Stomach (tissue), 9 donors: ENCODE measurements around the gene SERTAD2. TPM values are rescaled to one million over a fixed set of nuclear protein-coding genes. Genes with fewer than 3 reads are reported as not detected.

Experiments used
- DNase-seq, 2 donors: peaks; one replicate each; pipeline versions ENCODE4 v3.0.0 to v3.0.0-alpha.2; 2013 to 2019
- H3K27ac ChIP-seq, 5 donors: fragments of 200-600 bp in 4 of 5; sonication (generic) in 4 of 5; one replicate each; pipeline ENCODE4 v1.5.1; 2013 to 2019; ENCODE audit warnings: mild to moderate bottlenecking in 1 of 5, moderate library complexity in 1 of 5
- H3K27me3 ChIP-seq, 3 donors: fragments of 200-600 bp; sonication (generic); one replicate each; pipeline ENCODE4 v1.5.1; 2017 to 2019; ENCODE audit warnings: mixed run types in 1 of 3
- H3K36me3 ChIP-seq, 4 donors: fragments of 200-600 bp; sonication (generic); 1 replicate in 3 of 4; 2 replicates in 1 of 4; pipeline ENCODE4 v1.5.1; 2016 to 2019
- H3K4me1 ChIP-seq, 4 donors: fragments of 200-600 bp; sonication (generic); one replicate each; pipeline ENCODE4 v1.5.1; 2016 to 2019
- H3K4me3 ChIP-seq, 4 donors: fragments of 200-600 bp; sonication (generic) in 3 of 4; one replicate each; pipeline ENCODE4 v1.5.1; 2016 to 2019; ENCODE audit warnings: mild to moderate bottlenecking in 1 of 4
- H3K9me3 ChIP-seq, 4 donors: fragments of 200-600 bp; sonication (generic); one replicate each; pipeline ENCODE4 v1.5.1; 2016 to 2019
- CTCF ChIP-seq, 7 experiments: fragments of 450-650 bp in 4 of 7; fragments of 200-600 bp in 3 of 7; sonication (generic) in 3 of 7; IDR thresholded peaks; one replicate each; pipeline ENCODE4 v1.5.1; 2016 to 2019; ENCODE audit warnings: antibody characterized with exemption in 7 of 7, control low read depth in 2 of 7, mild to moderate bottlenecking in 1 of 7
- EP300 ChIP-seq: sonication (generic); formaldehyde crosslinking; IDR thresholded peaks from one replicate; pipeline ENCODE4 v1.6.1; 2017; ENCODE audit warnings: antibody characterized with exemption
- POLR2A ChIP-seq, 4 donors: fragments of 450-650 bp; IDR thresholded peaks; one replicate each; pipeline ENCODE4 v1.6.1; 2016; ENCODE audit warnings: antibody characterized with exemption in 4 of 4, control low read depth in 2 of 4, mild to moderate bottlenecking in 1 of 4, moderate library complexity in 1 of 4
- POLR2AphosphoS5 ChIP-seq, 3 donors: sonication (generic); formaldehyde crosslinking; IDR thresholded peaks; one replicate each; pipeline ENCODE4 v1.6.1; 2016; ENCODE audit warnings: antibody characterized with exemption in 3 of 3
- WGBS, 5 donors: extraction: QIAGEN DNeasy Blood & Tissue Kit in 3 of 5; methylation state at CpG; one replicate each; pipeline versions ENCODE4 v1.1.5 to v1.1.7; 2013 to 2018; 5-methylcytosine and 5-hydroxymethylcytosine counted together
- intact Hi-C: fragments of 100-400 bp; cut with DNase I; formaldehyde crosslinking; loops from one replicate; pipeline ENCODE4 v1.15.1; 2023; ENCODE audit warnings: low total_unique reads
- polyA plus RNA-seq, 3 donors: library from polyadenylated mRNA; stranded (reverse); fragments of 200-250 nt; gene quantifications; one replicate each; pipeline ENCODE4 v1.2.3, GENCODE V29; 2013
- total RNA-seq, 5 donors: library from RNA; depleted of rRNA; stranded (reverse); fragments of >200 nt; gene quantifications; one replicate each; pipeline versions ENCODE4 v1.1.0 to v1.2.3, GENCODE V29; 2014 to 2016
- donor health status: healthy with polysubstance abuse.
- donor health status: Bipolar disorder and iron deficiency.
- donor health status: healthy.

SERTAD2 gene
- total and polyA plus RNA-seq, 8 donors, result 2.0 to 11.9 (median 6.4) TPM

DNA sequence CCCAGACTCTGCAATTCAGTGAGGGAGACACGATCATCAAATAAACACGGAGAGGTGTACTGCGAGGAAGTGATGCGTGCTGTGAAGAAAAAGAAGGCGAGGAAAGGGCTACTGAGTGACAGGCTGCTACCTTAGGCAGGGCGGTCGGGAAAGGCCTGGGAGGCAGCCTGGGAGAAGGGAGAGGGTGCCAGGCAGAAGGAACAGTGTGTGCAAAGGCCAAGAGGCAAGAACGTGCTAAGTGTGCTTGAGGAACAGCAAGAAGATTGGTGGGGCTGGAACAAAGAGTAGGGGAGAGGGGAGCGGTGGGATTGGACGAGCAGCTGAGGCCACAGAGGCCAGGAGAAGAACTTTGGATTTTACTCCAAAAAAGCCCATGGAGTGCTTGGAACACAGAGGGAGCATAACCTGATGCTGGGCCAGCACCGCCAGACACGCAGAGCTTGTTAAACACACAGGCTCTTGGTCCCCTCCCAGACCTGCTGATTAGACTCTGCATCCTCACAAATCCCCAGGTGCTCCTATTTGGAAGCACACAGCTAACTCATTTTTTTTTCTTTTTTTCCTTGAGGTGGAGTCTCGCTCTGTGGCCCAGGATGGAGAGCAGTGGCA lies 30.4 kb downstream of the SERTAD2 start:
- TF ChIP-seq CTCF (IDR thresholded peaks at IDR 0.05) (no peak), POLR2AphosphoS5 (IDR thresholded peaks at IDR 0.05) (no peak), POLR2A (IDR thresholded peaks at IDR 0.05) (no peak), EP300 (no peak)
- 69 to 83% (median 76%) methylated on average over 13 of the region's 13 CpGs for WGBS, 5 donors
- Histone ChIP-seq H3K9me3 (no peaks in the 10 kb centered on the region), H3K27me3 (no peaks in the 10 kb centered on the region), H3K36me3 (no peaks in the 10 kb centered on the region), H3K4me3 (no peak overlapping the region), H3K27ac (no peak overlapping the region), H3K4me1 (peaks cover 0 to 19% (median 8%) of the 10 kb centered on the region in 4 donors)
- peak in 1 of 2 donors; percentile 25 for DNase-seq
- intact Hi-C loops, result no loop called here

DNA sequence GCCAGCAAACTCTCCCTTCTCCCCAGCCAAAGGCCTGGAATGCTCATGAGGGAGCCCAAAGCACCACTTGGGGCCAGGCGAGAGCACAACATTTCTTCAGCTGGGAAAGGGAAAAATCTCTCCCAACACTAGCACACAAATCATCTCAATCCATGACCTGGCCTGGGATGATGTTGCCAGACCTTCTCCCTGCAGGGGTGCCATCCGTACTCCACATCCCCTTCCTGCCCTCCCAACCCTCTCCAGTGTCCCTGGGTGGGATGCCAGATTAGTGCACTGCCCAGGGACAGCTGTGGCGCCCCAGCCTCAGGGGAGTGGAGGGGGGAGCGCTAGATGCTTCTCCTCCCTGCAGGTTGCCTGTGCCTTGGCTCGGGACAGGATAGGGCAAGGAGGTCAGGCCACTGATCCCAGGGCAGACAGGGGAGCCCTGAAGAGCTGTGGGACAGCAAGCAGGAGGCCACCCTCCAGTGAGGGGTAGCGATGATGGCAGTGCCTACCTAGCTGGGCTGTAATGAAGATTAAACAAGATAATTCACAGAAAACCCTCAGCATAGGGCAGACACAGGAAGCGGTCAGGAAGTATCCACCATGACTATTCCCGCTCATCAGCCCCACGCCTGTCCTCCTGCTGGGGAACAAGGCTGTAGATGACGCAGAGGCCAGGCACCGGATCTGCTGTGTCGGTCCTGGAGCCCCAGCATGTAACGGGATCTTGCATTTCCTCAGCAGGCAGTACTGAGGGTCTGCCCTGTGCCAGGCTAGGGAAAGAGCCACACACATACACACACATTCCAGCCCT lies 31.1 kb downstream of the SERTAD2 start:
- TF ChIP-seq EP300 (no peak), POLR2A (IDR thresholded peaks at IDR 0.05) (no peak), POLR2AphosphoS5 (IDR thresholded peaks at IDR 0.05) (no peak), CTCF (IDR thresholded peaks at IDR 0.05) (no peak)
- WGBS, 5 donors, result 82 to 89% (median 87%) methylated on average over 13 of the region's 13 CpGs
- Histone ChIP-seq H3K9me3 (no peaks in the 10 kb centered on the region), H3K4me3 (no peak overlapping the region), H3K27ac (no peak overlapping the region), H3K36me3 (no peaks in the 10 kb centered on the region), H3K27me3 (no peaks in the 10 kb centered on the region), H3K4me1 (peaks cover 0 to 18% (median 5%) of the 10 kb centered on the region in 4 donors)
- intact Hi-C loops, result no loop called here
- DNase-seq, result peak; percentile 17 to 49

DNA sequence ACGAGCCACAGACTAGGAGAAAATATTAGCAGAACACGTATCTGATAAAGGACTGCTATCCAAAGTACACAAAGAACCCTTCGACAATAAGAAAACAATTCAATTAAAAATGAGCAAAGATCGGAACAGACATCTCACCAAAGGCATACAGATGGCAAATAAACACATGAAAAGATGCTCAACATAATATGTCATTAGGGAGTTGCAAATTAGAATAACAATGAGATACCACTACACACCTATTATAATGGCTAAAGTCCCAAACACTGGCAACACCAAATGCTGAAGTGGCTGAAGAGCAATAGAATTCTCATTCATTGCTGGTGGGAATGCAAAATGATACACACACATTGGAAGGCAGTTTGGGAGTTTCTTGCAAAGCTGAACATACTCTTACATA lies 33.1 kb downstream of the SERTAD2 start:
- Histone ChIP-seq H3K4me1 (peaks cover 0 to 9% (median 0%) of the 10 kb centered on the region in 4 donors), H3K4me3 (no peak overlapping the region), H3K9me3 (no peaks in the 10 kb centered on the region), H3K27ac (no peak overlapping the region), H3K27me3 (no peaks in the 10 kb centered on the region), H3K36me3 (no peaks in the 10 kb centered on the region)
- intact Hi-C loops, result no loop called here
- no peak for TF ChIP-seq POLR2AphosphoS5 (IDR thresholded peaks at IDR 0.05)
- TF ChIP-seq POLR2A (IDR thresholded peaks at IDR 0.05), result no peak
- no peak for TF ChIP-seq CTCF (IDR thresholded peaks at IDR 0.05)
- TF ChIP-seq EP300, result no peak
- DNase-seq, result no peak
- WGBS, 5 donors, result 38 to 67% (median 55%) methylated on average over 4 of the region's 4 CpGs

- Histone ChIP-seq H3K36me3 (no peaks in the 10 kb centered on the region), H3K27ac (no peak overlapping the region), H3K4me3 (no peak overlapping the region), H3K27me3 (no peaks in the 10 kb centered on the region), H3K9me3 (no peaks in the 10 kb centered on the region), H3K4me1 (peaks cover 0 to 5% (median 0%) of the 10 kb centered on the region in 4 donors)
- TF ChIP-seq EP300, result no peak
- TF ChIP-seq CTCF (IDR thresholded peaks at IDR 0.05), result no peak
- no peak for TF ChIP-seq POLR2AphosphoS5 (IDR thresholded peaks at IDR 0.05)
- TF ChIP-seq POLR2A (IDR thresholded peaks at IDR 0.05), result no peak
- WGBS, 5 donors, result 32 to 71% (median 61%) methylated on average over 6 of the region's 6 CpGs
- intact Hi-C loops, result no loop called here
- DNase-seq, result peak; percentile 20 to 44
Measured at GRCh38 chr2:64617631-64618151, 36.0 kb downstream of the SERTAD2 start.
